B cell (primary cell): Measurements from ENCODE around the gene GSG1L. TPM values are rescaled to one million over a fixed set of nuclear protein-coding genes. Genes with fewer than 3 reads are reported as not detected.

Experiments used
- ATAC-seq: fragments of 200-7000 bp; cut with Tn5 transposase; one replicate; pipeline ENCODE4 v1.10.0; 2021; ENCODE audit warnings: low read depth, mild to moderate bottlenecking, moderate number of reproducible peaks, moderate library complexity
- CTCF ChIA-PET: fragments of 350-600 bp; sonication (Branson Sonifier 250); formaldehyde crosslinking; loops from one replicate; lab custom pipeline; 2021; ENCODE audit warnings: antibody characterized with exemption, inconsistent platforms; lab: Charles Lee
- POLR2A ChIA-PET: fragments of 350-600 bp; sonication (Branson Sonifier 250); formaldehyde crosslinking; loops from one replicate; lab custom pipeline; 2021; ENCODE audit warnings: antibody characterized with exemption; lab: Charles Lee
- DNase-seq: peaks from one replicate; pipeline ENCODE4 v3.0.0; 2013
- H2AFZ ChIP-seq: 2 replicates; pipeline ENCODE4 v1.6.1; 2012; ENCODE audit warnings: mild to moderate bottlenecking, low read depth, low read length; ENCODE audit not compliant: insufficient read depth, poor library complexity, severe bottlenecking
- H3K27ac ChIP-seq, 2 donors: 1 replicate in 1 of 2; 2 replicates in 1 of 2; pipeline ENCODE4 v1.5.1; 2012 to 2013; ENCODE audit warnings: low read length in 2 of 2, mild to moderate bottlenecking in 2 of 2, moderate library complexity in 1 of 2
- H3K27me3 ChIP-seq, 4 experiments: fragments of 200-600 bp in 1 of 4; sonication (generic) in 1 of 4; replicated peaks in 1 of 4; 1 replicate in 2 of 4; 2 replicates in 2 of 4; pipeline versions ENCODE4 v1.6.1 to v1.7.0; 2013 to 2016; ENCODE audit warnings: low read length in 3 of 4, mild to moderate bottlenecking in 2 of 4, mixed read lengths in 1 of 4, moderate library complexity in 1 of 4; ENCODE audit not compliant: insufficient read depth in 4 of 4, control insufficient read depth in 3 of 4; ENCODE audit errors: control extremely low read depth in 1 of 4
- H3K36me3 ChIP-seq, 2 experiments: replicated peaks in 1 of 2; 1 replicate in 1 of 2; 2 replicates in 1 of 2; pipeline versions ENCODE4 v1.6.1 to v1.7.1; 2013; ENCODE audit warnings: low read length in 1 of 2; ENCODE audit not compliant: insufficient read depth in 2 of 2, control insufficient read depth in 1 of 2; ENCODE audit errors: control extremely low read depth in 1 of 2, extremely low read depth in 1 of 2
- H3K4me1 ChIP-seq, 2 donors: fragments of 200-600 bp in 1 of 2; sonication (generic) in 1 of 2; 1 replicate in 1 of 2; 2 replicates in 1 of 2; pipeline versions ENCODE4 v1.5.1 to v1.6.1; 2013 to 2017; ENCODE audit warnings: low read length in 2 of 2; ENCODE audit not compliant: control insufficient read depth in 2 of 2, insufficient read depth in 2 of 2
- H3K4me2 ChIP-seq: replicated peaks from 2 replicates; pipeline ENCODE3; 2012; ENCODE audit warnings: mild to moderate bottlenecking, low read depth, low read length; ENCODE audit not compliant: poor library complexity, severe bottlenecking
- H3K4me3 ChIP-seq, 5 experiments: fragments of 200-600 bp in 1 of 5; sonication (generic) in 1 of 5; 1 replicate in 3 of 5; 2 replicates in 2 of 5; pipeline versions ENCODE4 v1.5.1 to v1.7.0; 2011 to 2016; ENCODE audit warnings: low read length in 4 of 5, mild to moderate bottlenecking in 4 of 5, low read depth in 2 of 5, control low read depth in 1 of 5, moderate library complexity in 1 of 5; ENCODE audit not compliant: insufficient read depth in 1 of 5; ENCODE audit errors: control extremely low read depth in 1 of 5, extremely low read depth in 1 of 5
- H3K79me2 ChIP-seq: fragments of 200-600 bp; sonication (generic); one replicate; pipeline ENCODE4 v1.6.0; 2016; ENCODE audit warnings: low read length; ENCODE audit not compliant: control insufficient read depth, insufficient read depth
- H3K9ac ChIP-seq: fragments of 200-600 bp; sonication (generic); 2 replicates; pipeline ENCODE4 v1.6.1; 2017; ENCODE audit warnings: mild to moderate bottlenecking, low read length, moderate library complexity
- H3K9me3 ChIP-seq, 3 donors: one replicate each; pipeline versions ENCODE4 v1.6.1 to v1.7.1; 2013; ENCODE audit warnings: low read length in 2 of 3; ENCODE audit not compliant: control insufficient read depth in 2 of 3, insufficient read depth in 1 of 3; ENCODE audit errors: control extremely low read depth in 1 of 3
- H4K20me1 ChIP-seq: 2 replicates; pipeline ENCODE4 v1.6.0; 2012; ENCODE audit warnings: mild to moderate bottlenecking, low read length; ENCODE audit not compliant: insufficient read depth, control insufficient read depth, poor library complexity, severe bottlenecking
- H3K27ac Mint-ChIP-seq: one replicate; pipeline ENCODE4 v1.8.0; 2021; ENCODE audit warnings: mixed read lengths
- H3K27me3 Mint-ChIP-seq: one replicate; pipeline ENCODE4 v1.8.0; 2021; ENCODE audit warnings: mixed read lengths
- H3K4me1 Mint-ChIP-seq: one replicate; pipeline ENCODE4 v1.8.0; 2021; ENCODE audit warnings: mixed read lengths
- H3K4me3 Mint-ChIP-seq: one replicate; pipeline ENCODE4 v1.8.0; 2021; ENCODE audit warnings: mixed read lengths
- H3K9me3 Mint-ChIP-seq: one replicate; pipeline ENCODE4 v1.8.0; 2022; ENCODE audit warnings: mixed read lengths; ENCODE audit not compliant: insufficient read depth
- CTCF ChIP-seq: fragments of 200-600 bp; IDR thresholded peaks from one replicate; pipeline ENCODE4 v1.8.0; 2022; ENCODE audit warnings: antibody characterized with exemption, mild to moderate bottlenecking
- EZH2 ChIP-seq: IDR thresholded peaks from 2 replicates; pipeline ENCODE4 v1.6.1; 2012; ENCODE audit warnings: borderline replicate concordance, low read depth, mild to moderate bottlenecking, moderate library complexity, low read length; ENCODE audit not compliant: insufficient read depth, poor library complexity, severe bottlenecking
- WGBS: methylation state at CpG from one replicate; pipeline ENCODE4 v1.1.5; 2013; ENCODE audit warnings: missing lambda C conversion rate; ENCODE audit not compliant: insufficient coverage; 5-methylcytosine and 5-hydroxymethylcytosine counted together
- intact Hi-C: fragments of 100-400 bp; cut with micrococcal nuclease; formaldehyde crosslinking; loops from one replicate; pipeline ENCODE4 v1.10.0; 2022
- polyA plus RNA-seq: library from polyadenylated mRNA; depleted of rRNA; stranded (reverse); fragments of >200 nt; gene quantifications from 2 replicates; pipeline ENCODE4 v1.2.3, GENCODE V29; 2012
- total RNA-seq, 2 donors: library from RNA; stranded (reverse); fragments of 120-200 nt in 1 of 2; gene quantifications; 1 replicate in 1 of 2; 2 replicates in 1 of 2; pipeline versions ENCODE4 v1.2.3 to v1.2.4, GENCODE V29; 2013 to 2022

GSG1L gene
- total and polyA plus RNA-seq, 2 donors (not counting 1 experiment from before 2014, with no cell fraction given): 0.01 TPM; not detected in 1

GRCh38 chr16:27852681-27853080 lies 210.8 kb downstream of the GSG1L start:
- H3K4me1 ChIP-seq: no peaks in the 10 kb centered on the region
- no peak overlapping the region for H3K4me3 ChIP-seq
- TF ChIP-seq CTCF (no peak), EZH2 (no peak)
- no peak overlapping the region for H2AFZ ChIP-seq
- no peak overlapping the region for H3K27ac ChIP-seq
- CTCF ChIA-PET: interaction anchor here (0.6 kb wide), 1 partner anchor 22 kb away, joined by 3 read pairs; no protein-coding TSS in a partner anchor
- peaks cover 30% of the 10 kb centered on the region for H3K27me3 Mint-ChIP-seq
- H3K79me2 ChIP-seq: no peaks in the 10 kb centered on the region
- H3K4me3 Mint-ChIP-seq: no peak overlapping the region
- H3K27me3 ChIP-seq: peaks cover 0 to 3% (median 1%) of the 10 kb centered on the region in 4 experiments
- no peaks in the 10 kb centered on the region for H4K20me1 ChIP-seq
- no peak overlapping the region for H3K9ac ChIP-seq
- H3K36me3 ChIP-seq: no peaks in the 10 kb centered on the region
- ATAC-seq (no peak), DNase-seq (no peak)
- 65% methylated on average over 11 of the region's 13 CpGs for WGBS
- H3K27ac Mint-ChIP-seq: no peak overlapping the region
- intact Hi-C loops: no loop called here
- POLR2A ChIA-PET: no interaction called here
- no peaks in the 10 kb centered on the region for H3K9me3 ChIP-seq
- H3K9me3 Mint-ChIP-seq: no peaks in the 10 kb centered on the region
- H3K4me1 Mint-ChIP-seq: no peaks in the 10 kb centered on the region
- no peak overlapping the region for H3K4me2 ChIP-seq

- Histone ChIP-seq H3K9ac (no peak overlapping the region), H3K4me1 (no peaks in the 10 kb centered on the region), H3K4me2 (no peak overlapping the region), H3K79me2 (no peaks in the 10 kb centered on the region), H3K36me3 (no peaks in the 10 kb centered on the region), H3K27me3 (peaks cover 0 to 5% (median 1%) of the 10 kb centered on the region in 4 experiments), H3K27ac (no peak overlapping the region), H3K9me3 (peaks cover 0 to 4% (median 0%) of the 10 kb centered on the region in 3 donors), H2AFZ (no peak overlapping the region), H4K20me1 (no peaks in the 10 kb centered on the region), H3K4me3 (no peak overlapping the region)
- Mint-ChIP-seq H3K4me1 (no peaks in the 10 kb centered on the region), H3K4me3 (no peak overlapping the region), H3K9me3 (no peaks in the 10 kb centered on the region), H3K27me3 (peaks cover 32% of the 10 kb centered on the region), H3K27ac (no peak overlapping the region)
- WGBS: 86% methylated on average over 7 of the region's 7 CpGs
- POLR2A ChIA-PET: no interaction called here
- ATAC-seq (no peak), DNase-seq (no peak)
- intact Hi-C loops: no loop called here
- CTCF ChIA-PET: no interaction called here
- TF ChIP-seq CTCF (no peak), EZH2 (no peak)
These were observed 211.4 kb downstream of the GSG1L start for GRCh38 chr16:27852116-27852515.
